HEK293 (cell line): ENCODE measurements around the gene RFLNA.

ENCODE experiments used
- CTCF ChIP-seq: fragments of 450-650 bp; formaldehyde crosslinking; IDR thresholded peaks from 2 replicates; pipeline ENCODE4 v1.5.1; 2016; ENCODE audit warnings: missing biosample characterization, missing genetic modification characterization
- GLIS2 ChIP-seq: fragments of 450-650 bp; formaldehyde crosslinking; IDR thresholded peaks from 2 replicates; pipeline ENCODE4 v1.5.1; 2016; ENCODE audit warnings: missing biosample characterization, missing genetic modification characterization
- ZNF658 ChIP-seq: fragments of 450-650 bp; formaldehyde crosslinking; IDR thresholded peaks from 2 replicates; pipeline ENCODE4; 2016; ENCODE audit warnings: missing biosample characterization, missing genetic modification characterization
- TF ChIP-seq, protein P1 (sequence below): fragments of 450-650 bp; formaldehyde crosslinking; IDR thresholded peaks from 2 replicates; pipeline ENCODE4 v1.5.1; 2016; ENCODE audit warnings: missing biosample characterization, missing genetic modification characterization, low read depth

GRCh38 chr12:124305136-124305535, 10.2 kb downstream of the RFLNA start:
- no peak for TF ChIP-seq CTCF (tag by site-specific recombination)
- TF ChIP-seq, protein P1, sequence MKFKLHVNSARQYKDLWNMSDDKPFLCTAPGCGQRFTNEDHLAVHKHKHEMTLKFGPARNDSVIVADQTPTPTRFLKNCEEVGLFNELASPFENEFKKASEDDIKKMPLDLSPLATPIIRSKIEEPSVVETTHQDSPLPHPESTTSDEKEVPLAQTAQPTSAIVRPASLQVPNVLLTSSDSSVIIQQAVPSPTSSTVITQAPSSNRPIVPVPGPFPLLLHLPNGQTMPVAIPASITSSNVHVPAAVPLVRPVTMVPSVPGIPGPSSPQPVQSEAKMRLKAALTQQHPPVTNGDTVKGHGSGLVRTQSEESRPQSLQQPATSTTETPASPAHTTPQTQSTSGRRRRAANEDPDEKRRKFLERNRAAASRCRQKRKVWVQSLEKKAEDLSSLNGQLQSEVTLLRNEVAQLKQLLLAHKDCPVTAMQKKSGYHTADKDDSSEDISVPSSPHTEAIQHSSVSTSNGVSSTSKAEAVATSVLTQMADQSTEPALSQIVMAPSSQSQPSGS, result no peak
- TF ChIP-seq ZNF658 (tag by site-specific recombination), result no peak
- TF ChIP-seq GLIS2, result no peak
